GM23338 (cell line): ENCODE results near the gene DCBLD1. TPM values are rescaled to one million over a fixed set of nuclear protein-coding genes. Genes with fewer than 3 reads are reported as not detected.

ENCODE experiments used
- ATAC-seq: fragments of 200-7000 bp; cut with Tn5 transposase; 3 replicates; pipeline ENCODE4 v1.9.1; 2020
- DNase-seq: peaks from one replicate; pipeline ENCODE4 v3.0.0-alpha.2; 2015; ENCODE audit warnings: low spot score
- H2AFZ ChIP-seq: fragments of 200-600 bp; sonication (generic); 2 replicates; pipeline ENCODE4 v1.8.0; 2016; ENCODE audit warnings: antibody characterized with exemption, mild to moderate bottlenecking, moderate library complexity
- H3F3A ChIP-seq: fragments of 200-600 bp; sonication (generic); replicated peaks from 2 replicates; pipeline ENCODE4 v1.8.0; 2017; ENCODE audit warnings: antibody characterized with exemption, mixed run types, low read depth
- H3K27ac ChIP-seq: fragments of 200-600 bp; sonication (generic); 2 replicates; pipeline ENCODE4 v1.6.1; 2016; ENCODE audit warnings: low read depth
- H3K27me3 ChIP-seq: fragments of 200-600 bp; sonication (generic); 2 replicates; pipeline ENCODE4 v1.8.0; 2016; ENCODE audit warnings: mild to moderate bottlenecking, mixed run types, moderate library complexity; ENCODE audit not compliant: insufficient read depth
- H3K36me3 ChIP-seq: fragments of 200-600 bp; sonication (generic); 2 replicates; pipeline ENCODE4 v1.8.0; 2016; ENCODE audit warnings: mild to moderate bottlenecking; ENCODE audit not compliant: insufficient read depth
- H3K4me1 ChIP-seq: fragments of 200-600 bp; sonication (generic); 2 replicates; pipeline ENCODE4 v1.8.0; 2016; ENCODE audit warnings: mild to moderate bottlenecking, moderate library complexity; ENCODE audit not compliant: insufficient read depth
- H3K4me2 ChIP-seq: fragments of 200-600 bp; sonication (generic); 2 replicates; pipeline ENCODE4 v1.7.1; 2017; ENCODE audit warnings: mixed run types
- H3K4me3 ChIP-seq: fragments of 200-600 bp; sonication (generic); 2 replicates; pipeline ENCODE4 v1.6.1; 2016; ENCODE audit warnings: mixed run types
- H3K79me2 ChIP-seq: fragments of 200-600 bp; sonication (generic); replicated peaks from 2 replicates; pipeline ENCODE4 v1.8.0; 2017; ENCODE audit warnings: mild to moderate bottlenecking; ENCODE audit not compliant: insufficient read depth
- H3K9me2 ChIP-seq: fragments of 200-600 bp; sonication (generic); 2 replicates; pipeline ENCODE4 v1.8.0; 2017; ENCODE audit not compliant: insufficient read depth
- H4K20me1 ChIP-seq: fragments of 200-600 bp; sonication (generic); replicated peaks from 2 replicates; pipeline ENCODE4 v1.8.0; 2017; ENCODE audit warnings: mild to moderate bottlenecking; ENCODE audit not compliant: insufficient read depth
- H3K27ac Mint-ChIP-seq: 2 replicates; pipeline ENCODE4 v1.8.0; 2020; ENCODE audit warnings: inconsistent platforms, mild to moderate bottlenecking, moderate library complexity, mixed read lengths
- H3K27me3 Mint-ChIP-seq: 3 replicates; pipeline ENCODE4 v1.8.0; 2022; ENCODE audit warnings: low read depth, mild to moderate bottlenecking, moderate library complexity, mixed read lengths, inconsistent platforms; ENCODE audit not compliant: insufficient read depth, poor library complexity
- H3K36me3 Mint-ChIP-seq: 3 replicates; pipeline ENCODE4 v1.8.0; 2021; ENCODE audit warnings: low read depth, mild to moderate bottlenecking, inconsistent platforms, moderate library complexity, mixed read lengths
- H3K4me1 Mint-ChIP-seq: 3 replicates; pipeline ENCODE4 v1.8.0; 2020; ENCODE audit warnings: mild to moderate bottlenecking, inconsistent platforms, mixed read lengths
- H3K4me3 Mint-ChIP-seq: 3 replicates; pipeline ENCODE4 v1.8.0; 2021; ENCODE audit warnings: moderate library complexity, mild to moderate bottlenecking, inconsistent platforms, mixed read lengths
- H3K9me3 Mint-ChIP-seq: 3 replicates; pipeline ENCODE4 v1.8.0; 2020; ENCODE audit warnings: moderate library complexity, mild to moderate bottlenecking, inconsistent platforms, mixed read lengths
- CREB1 ChIP-seq: fragments of 250-450 bp; sonication (Bioruptor Pico); IDR thresholded peaks from 2 replicates; pipeline ENCODE4 v1.5.0; 2020; ENCODE audit warnings: low read depth, mild to moderate bottlenecking, moderate library complexity
- CTCF ChIP-seq, 2 experiments: fragments of 200-600 bp in 1 of 2; sonication (generic) in 1 of 2; conservative IDR thresholded peaks; 2 replicates each; pipeline versions ENCODE4 v1.5.1 to v1.6.1; 2016 to 2017; ENCODE audit warnings: antibody characterized with exemption in 2 of 2, low read depth in 2 of 2, mild to moderate bottlenecking in 2 of 2, moderate library complexity in 1 of 2
- ETS1 ChIP-seq: IDR thresholded peaks from 2 replicates; pipeline ENCODE4 v1.6.1; 2016; ENCODE audit warnings: antibody characterized with exemption
- EZH2 ChIP-seq: fragments of 200-600 bp; sonication (generic); IDR thresholded peaks from one replicate; pipeline ENCODE4 v1.8.0; 2017; ENCODE audit warnings: antibody characterized with exemption, mild to moderate bottlenecking, low read depth; ENCODE audit not compliant: unreplicated experiment
- EZH2phosphoT487 ChIP-seq: fragments of 200-600 bp; sonication (generic); IDR thresholded peaks from one replicate; pipeline ENCODE4 v1.8.1; 2018; ENCODE audit warnings: antibody characterized with exemption; ENCODE audit not compliant: unreplicated experiment
- JUNB ChIP-seq: IDR thresholded peaks from one replicate; pipeline ENCODE4 v1.6.1; 2016; ENCODE audit warnings: antibody characterized with exemption; ENCODE audit not compliant: unreplicated experiment
- NANOG ChIP-seq: IDR thresholded peaks from 2 replicates; pipeline ENCODE4 v1.6.1; 2016; ENCODE audit warnings: antibody characterized with exemption, borderline replicate concordance
- POLR2AphosphoS5 ChIP-seq: IDR thresholded peaks from 2 replicates; pipeline ENCODE4 v1.6.1; 2016; ENCODE audit warnings: antibody characterized with exemption, low read depth
- REST ChIP-seq: IDR thresholded peaks from one replicate; pipeline ENCODE4 v1.6.1; 2018; ENCODE audit warnings: antibody characterized with exemption; ENCODE audit not compliant: unreplicated experiment
- STAT1 ChIP-seq: IDR thresholded peaks from one replicate; pipeline ENCODE4 v1.6.1; 2016; ENCODE audit warnings: antibody characterized with exemption; ENCODE audit not compliant: unreplicated experiment
- ZNF114 ChIP-seq: fragments of 250-450 bp; sonication (Bioruptor Pico); IDR thresholded peaks from 2 replicates; pipeline ENCODE4 v1.5.0; 2020; ENCODE audit warnings: mild to moderate bottlenecking, moderate library complexity
- ZNF331 ChIP-seq: fragments of 250-450 bp; sonication (Bioruptor Pico); IDR thresholded peaks from 2 replicates; pipeline ENCODE4 v1.5.0; 2020; ENCODE audit warnings: low read depth, mild to moderate bottlenecking, moderate library complexity
- ZNF462 ChIP-seq: fragments of 250-450 bp; sonication (Bioruptor Pico); IDR thresholded peaks from 2 replicates; pipeline ENCODE4 v1.5.0; 2020; ENCODE audit warnings: mild to moderate bottlenecking, moderate library complexity
- polyA plus RNA-seq: library from polyadenylated mRNA; unstranded; fragments of >200 nt; fragmentation: Nextera tagmentation; extraction: Ambion mirVana; gene quantifications from 2 replicates; pipeline ENCODE4 v1.2.1, GENCODE V29; 2016
- total RNA-seq: library from RNA; depleted of rRNA; stranded (reverse); fragments of >200 nt; shearing (Covaris generic); gene quantifications from 2 replicates; pipeline ENCODE4 v1.2.3, GENCODE V29; 2014

The DCBLD1 gene
- total and polyA plus RNA-seq, 2 experiments from 2014 or later = 4.2 to 7.6 TPM

GRCh38 chr6:117508450-117508971, 26.0 kb downstream of the DCBLD1 start:
- DNase-seq = no peak
- Mint-ChIP-seq H3K4me3 (no peak overlapping the region), H3K27me3 (no peaks in the 10 kb centered on the region), H3K36me3 (no peaks in the 10 kb centered on the region), H3K9me3 (no peaks in the 10 kb centered on the region), H3K27ac (no peak overlapping the region), H3K4me1 (peaks cover 3% of the 10 kb centered on the region; the same call in 2 of the 3 replicates)
- no peaks in the 10 kb centered on the region for H3K27me3 ChIP-seq
- 0 out of 2 replicates have a peak, but pooled peaks cover 4% of the 10 kb centered on the region for H3K4me1 ChIP-seq
- no peak overlapping the region for H3K4me2 ChIP-seq
- no peak overlapping the region for H3K4me3 ChIP-seq
- H3K27ac ChIP-seq = no peak overlapping the region
- H3F3A ChIP-seq = no peaks in the 10 kb centered on the region
- H4K20me1 ChIP-seq = no peaks in the 10 kb centered on the region; the same call in 1 of the 2 replicates
- no peaks in the 10 kb centered on the region for H3K9me2 ChIP-seq
- H3K79me2 ChIP-seq = no peaks in the 10 kb centered on the region
- TF ChIP-seq CTCF (conservative IDR thresholded peaks at IDR 0.05; ENCODE audit: low read depth in 2 of 2) (no peak), ZNF114 (CRISPR knock-in tag) (no peak), ZNF331 (CRISPR knock-in tag) (no peak), EZH2 (no peak), NANOG (no peak), ETS1 (no peak), POLR2AphosphoS5 (no peak), JUNB (no peak), ZNF462 (CRISPR knock-in tag) (no peak), CREB1 (CRISPR knock-in tag) (no peak), STAT1 (no peak), EZH2phosphoT487 (no peak), REST (no peak)
- H2AFZ ChIP-seq = no peak overlapping the region
- H3K36me3 ChIP-seq = no peaks in the 10 kb centered on the region
- no peak for ATAC-seq
